GM19395 (cell line): ENCODE measurements around the gene JUP.

Experiments used
- ATAC-seq: cut with Tn5 transposase; IDR thresholded peaks from one replicate; pipeline ENCODE4 v1.9.1; 2021; ENCODE audit warnings: mild to moderate bottlenecking, moderate library complexity; ENCODE audit not compliant: unreplicated experiment

JUP gene

DNA sequence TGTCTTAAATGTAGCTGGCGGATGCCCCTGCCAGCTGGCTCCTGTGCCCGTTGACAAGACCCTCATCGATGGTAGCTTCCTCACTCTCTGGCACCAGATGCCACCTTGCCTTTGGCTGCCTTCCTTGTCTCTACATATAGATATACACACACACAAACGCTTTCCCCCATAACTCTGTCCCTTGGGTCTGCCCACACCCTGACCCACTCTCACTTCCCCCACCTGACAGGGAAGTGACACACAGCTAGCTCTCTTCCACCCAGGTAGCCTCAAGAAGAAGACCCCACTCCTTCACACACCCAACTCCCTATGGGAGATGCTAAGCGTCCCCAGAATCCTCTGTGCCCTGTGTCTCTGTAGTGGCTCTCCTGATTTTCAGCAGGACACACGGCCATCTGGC lies 25.6 kb downstream of the JUP start:
- no peak for ATAC-seq

DNA sequence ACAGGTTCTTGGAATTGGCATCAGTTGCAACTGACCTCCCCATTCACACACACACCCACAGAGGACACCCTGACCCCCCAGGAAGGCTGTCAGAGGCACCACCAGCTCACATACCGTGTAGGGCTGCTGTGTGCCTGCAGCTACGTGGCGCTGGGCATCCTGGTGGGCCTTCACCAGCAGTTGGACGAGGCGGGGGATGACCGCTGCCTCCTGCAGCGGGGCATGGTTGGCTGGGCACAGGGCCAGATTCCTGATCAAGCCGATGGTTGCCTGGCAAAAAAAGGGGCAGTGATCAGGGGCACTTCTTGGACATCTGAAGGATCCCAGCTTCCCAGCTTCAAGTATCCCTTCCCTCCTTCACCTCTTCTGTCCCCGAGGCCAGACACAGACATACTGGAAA lies 27.9 kb downstream of the JUP start:
- no peak for ATAC-seq

DNA sequence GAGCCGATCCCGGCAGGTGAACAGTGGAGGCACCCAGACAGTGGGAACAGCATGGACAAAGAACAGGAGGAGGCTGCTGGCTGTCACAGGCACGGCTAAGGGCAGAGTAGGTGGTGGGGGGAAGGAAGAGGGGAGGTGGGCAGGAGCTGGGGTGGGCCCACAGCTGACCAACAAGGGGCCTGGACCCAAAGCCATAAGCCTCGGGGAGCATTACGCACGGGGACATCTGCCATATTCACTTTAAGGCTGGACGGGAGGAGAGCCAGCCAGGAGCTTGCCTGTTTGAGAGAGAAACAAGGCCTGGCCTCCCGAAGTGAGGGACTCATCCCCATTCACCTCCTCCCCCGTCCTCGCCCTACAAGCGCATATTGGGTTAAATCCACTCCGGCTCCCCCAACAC lies 32.4 kb downstream of the JUP start:
- no peak for ATAC-seq

DNA sequence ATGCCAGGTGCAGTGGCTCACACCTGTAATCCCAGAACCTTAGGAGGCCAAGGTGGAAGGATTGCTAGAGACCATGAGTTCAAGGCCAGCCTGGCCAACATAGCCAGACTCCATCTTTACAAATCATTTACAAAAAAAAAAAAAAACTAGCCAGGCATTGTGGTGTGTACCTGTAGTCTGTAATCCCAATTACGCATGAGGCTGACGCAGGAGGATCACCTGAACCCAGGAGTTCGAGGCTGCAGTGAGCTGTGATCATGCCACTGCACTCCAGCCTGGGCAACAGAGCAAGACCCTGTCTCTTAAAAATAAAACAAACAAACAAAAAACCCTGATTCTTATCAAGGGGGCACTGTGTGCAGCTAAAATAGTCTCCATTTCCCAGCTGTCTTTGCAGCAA lies 35.2 kb downstream of the JUP start:
- no peak for ATAC-seq

DNA sequence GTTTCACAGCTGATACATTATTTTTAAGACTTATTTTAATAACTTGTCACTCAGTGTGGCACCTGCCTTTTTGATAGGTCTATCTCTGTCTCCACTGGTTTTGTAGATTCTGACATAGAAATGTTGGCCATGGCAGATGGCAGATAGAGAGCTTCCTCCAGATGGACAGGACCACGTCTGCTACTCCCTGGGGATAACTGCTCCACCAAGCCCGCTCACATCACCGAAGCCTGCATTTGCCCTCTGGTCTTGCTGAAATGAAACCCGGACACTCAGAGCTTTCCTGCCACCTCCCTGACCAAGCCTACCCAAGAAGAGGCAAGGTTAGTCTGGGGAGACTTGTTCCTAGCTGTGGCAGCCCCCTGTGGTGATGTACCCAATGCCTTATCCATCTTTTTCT lies 35.6 kb downstream of the JUP start:
- no peak for ATAC-seq

DNA sequence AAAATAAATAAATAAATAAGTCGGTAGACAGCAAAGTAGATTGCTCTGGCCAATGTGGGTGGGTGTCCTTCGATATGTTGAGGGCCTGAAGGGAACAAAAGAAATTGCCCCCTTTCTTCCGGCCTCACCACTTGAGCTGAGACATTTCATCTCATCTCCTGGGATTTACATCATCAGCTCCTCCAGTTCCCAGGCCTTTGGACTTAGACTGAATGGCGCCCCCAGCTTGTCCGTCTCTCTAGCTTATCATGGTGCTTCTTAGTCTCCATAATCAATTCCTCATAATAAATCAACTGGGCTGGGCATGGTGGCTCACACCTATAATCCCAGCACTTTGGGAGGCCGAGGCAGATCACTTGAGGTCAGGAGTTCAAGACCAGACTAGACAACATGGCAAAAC lies 38.2 kb downstream of the JUP start:
- ATAC-seq = no peak

DNA sequence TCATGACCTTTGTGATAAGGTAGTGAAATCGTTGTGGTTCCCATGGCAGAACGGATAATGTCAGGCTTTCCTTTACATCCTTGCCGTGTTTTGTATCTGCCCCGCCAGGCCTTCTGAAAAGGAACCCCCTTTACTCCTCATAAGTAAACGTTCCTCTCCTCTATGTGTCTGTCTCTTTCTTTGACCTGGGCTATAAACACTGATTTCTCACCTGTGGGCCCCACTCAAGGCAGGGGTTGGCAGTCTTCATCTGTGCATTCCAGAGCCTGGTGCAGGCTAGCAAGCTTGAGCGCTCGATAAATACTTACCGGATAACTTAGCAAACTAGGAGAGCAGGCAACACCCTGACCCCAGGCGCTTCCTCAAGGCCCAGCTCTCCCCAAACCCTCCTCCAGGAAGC lies 44.8 kb downstream of the JUP start:
- no peak for ATAC-seq

DNA sequence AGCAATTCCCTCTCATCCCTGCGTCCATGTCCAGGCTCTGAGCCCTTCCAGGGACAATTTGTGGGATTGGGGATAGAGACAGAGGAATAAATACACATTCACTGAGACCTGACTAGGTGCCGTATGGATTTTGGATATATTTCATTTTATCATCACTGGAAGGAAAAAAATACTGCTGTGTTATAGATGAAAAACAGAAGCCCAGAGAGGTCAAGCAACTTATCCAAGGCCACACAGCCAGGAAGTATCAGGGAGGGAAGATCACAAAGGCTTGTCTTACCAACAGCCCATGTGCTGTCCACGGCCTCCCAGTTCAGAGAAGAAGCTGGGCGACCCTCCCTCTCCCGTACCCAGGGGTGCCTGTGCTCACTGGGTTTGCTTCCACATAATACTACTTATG lies 46.0 kb downstream of the JUP start:
- ATAC-seq = no peak

DNA sequence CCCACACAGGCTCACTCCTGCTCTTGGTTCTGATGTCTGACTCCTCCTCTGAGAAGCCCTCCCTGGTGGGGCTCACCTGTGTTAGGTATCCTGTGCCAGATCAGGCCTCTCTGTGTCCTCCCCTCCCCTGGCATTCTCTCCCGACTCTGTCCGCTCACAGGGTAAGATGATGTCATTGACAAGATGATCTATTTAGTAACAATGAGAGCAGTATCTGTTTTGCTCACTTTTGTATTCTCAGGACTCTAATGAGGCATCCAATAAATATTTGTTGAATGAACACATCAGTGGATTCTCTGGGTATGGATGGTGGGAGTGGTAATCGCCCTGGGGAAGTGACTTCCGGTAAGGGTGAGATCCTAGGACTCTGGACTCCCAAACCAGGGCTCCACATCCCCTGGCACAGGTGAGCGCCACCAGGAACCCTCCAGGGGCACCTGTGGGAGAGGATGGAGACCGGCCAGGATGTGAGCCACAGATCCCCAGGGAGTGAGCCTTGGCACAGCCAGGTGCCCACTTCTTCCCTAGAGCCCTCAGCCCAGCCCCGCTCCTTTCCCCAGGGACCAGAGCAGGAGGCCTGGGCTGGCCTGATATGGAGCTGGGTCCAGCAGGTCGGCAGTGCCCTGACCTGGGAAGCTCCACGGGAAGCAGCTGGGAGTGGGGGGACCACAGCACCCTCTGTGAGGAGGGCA lies 46.7 kb downstream of the JUP start:
- ATAC-seq = no peak

DNA sequence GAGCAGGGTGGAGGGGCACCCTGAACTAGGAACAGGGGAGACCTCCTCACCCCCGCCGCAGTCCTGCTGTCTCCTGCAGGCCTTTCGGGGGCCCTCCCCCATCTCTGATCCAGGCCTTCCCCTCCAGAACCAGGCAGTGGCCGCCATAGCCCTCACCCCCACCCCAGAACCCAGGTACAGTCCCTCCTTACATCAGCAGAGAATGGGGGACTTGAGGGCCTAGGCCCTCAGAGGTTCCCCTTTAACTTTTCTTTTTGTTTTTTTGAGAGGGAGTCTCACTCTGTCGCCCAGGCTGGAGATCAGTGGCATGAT lies 47.8 kb downstream of the JUP start:
- no peak for ATAC-seq

DNA sequence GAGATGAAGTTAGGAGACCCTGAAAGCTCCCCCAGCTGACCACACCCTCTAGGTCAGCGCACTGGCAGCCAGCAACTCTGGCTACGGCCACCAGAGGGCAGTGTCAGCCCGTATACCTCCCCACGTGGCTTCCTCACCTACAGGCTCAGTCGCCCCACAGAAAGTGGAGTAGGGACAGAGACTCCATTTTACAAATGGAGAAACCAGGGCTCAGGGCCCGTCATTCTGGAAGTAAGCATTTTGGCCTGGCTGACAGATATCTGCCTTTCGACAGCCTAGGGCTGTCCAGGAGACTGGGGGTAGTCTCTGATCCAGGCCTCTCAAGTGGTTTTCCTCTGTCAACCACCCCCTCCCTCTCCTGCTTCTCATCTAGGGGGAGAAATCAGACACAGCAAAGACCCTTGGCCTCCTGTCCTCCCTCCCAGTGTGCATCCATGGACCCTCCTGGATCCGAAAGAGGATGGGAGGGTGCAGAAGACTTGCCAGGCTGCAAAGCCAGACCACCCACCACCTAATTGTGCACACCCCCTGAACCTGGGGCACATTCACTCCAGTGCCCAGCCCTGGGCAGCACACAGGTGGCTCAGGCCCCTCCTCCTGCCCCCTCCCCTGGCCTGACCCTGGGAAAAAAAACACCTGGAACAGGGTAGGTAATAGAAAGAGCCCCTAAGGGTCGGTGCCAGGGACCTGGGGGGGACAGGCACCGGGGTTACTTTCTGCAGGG lies 48.3 kb downstream of the JUP start:
- ATAC-seq = no peak

DNA sequence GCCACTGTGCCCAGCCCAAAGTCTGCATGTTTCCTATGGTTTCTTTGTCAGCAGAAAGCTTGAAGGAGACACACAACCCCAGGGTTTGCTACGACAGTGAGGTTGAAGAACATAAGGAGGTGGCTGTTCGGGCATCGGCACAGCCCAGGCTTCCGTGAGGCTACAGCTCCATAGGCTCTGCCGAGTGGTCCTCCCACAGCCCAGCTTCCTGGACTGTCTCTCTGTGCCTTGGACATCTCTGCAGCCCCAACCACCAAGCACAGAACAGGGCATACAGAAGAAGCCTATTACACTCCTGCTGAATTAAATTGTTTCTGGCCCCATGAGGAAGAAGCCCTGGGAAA lies 48.9 kb downstream of the JUP start:
- no peak for ATAC-seq

DNA sequence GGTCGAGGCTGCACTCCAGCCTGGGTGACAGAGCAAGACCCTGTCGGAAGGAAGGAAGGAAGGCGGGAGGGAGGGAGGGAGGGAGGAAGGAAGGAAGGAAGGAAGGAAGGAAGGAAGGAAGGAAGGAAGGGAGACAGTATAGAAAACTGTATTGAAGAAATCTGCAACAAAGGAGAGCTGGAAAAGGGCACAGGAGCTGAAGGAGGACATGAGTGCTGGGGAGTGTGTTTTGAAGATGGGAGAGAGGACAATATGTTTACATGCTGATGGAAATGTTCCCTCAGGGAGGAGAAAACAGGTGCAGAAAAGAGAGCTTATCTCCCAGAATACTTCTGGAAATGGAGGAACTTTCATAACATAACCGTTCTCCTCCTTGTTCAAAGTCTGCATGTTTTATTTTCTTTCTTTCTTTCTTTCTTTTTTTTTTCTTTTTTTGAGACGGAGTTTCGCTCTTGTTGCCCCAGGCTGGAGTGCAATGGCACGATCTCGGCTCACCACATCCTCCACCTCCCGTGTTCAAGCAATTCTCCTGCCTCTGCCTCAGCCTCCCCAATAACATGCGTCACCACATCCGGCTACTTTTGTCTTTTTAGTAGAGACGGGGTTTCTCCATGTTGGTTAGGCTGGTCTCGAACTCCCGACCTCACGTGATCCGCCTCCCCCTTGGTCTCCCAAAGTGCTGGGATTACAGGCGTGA lies 49.4 kb downstream of the JUP start:
- no peak for ATAC-seq

DNA sequence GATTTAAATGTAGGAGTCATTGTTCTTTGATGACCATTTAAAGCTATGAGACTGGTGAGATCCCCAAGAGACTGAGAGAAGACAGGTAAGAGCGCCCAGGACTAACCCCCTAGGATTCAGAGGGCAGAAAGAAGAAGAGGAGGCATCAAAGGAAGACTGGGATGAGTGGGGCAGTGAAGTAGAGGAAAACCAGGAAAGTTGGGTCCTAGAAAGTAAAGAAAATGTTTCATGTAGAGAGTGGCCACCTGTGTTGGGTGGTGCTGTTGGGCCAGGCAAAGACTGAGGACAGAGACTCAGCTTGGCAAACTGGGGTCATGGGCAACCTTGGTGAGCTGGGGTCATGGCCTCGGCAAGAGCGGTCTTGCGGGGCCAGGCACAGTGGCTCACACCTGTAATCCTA lies 50.8 kb downstream of the JUP start:
- no peak for ATAC-seq

DNA sequence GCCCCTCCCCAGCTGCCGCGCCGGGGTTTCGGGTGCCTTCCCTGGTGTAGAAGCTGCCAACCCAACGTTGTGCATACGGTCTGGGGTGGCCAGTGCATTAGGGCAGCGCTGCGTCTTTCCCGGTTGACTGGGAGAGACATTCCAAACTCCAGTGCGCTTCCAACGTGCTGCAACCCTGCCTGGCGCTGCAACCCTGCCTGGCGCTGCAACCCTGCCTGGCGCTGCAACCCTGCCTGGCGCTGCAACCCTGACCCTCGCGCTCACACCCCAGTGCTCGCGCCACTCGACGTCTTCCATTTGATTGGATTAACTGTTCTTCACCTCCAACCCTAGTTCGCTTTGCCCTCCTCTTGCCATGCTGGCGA lies 51.6 kb downstream of the JUP start:
- no peak for ATAC-seq

DNA sequence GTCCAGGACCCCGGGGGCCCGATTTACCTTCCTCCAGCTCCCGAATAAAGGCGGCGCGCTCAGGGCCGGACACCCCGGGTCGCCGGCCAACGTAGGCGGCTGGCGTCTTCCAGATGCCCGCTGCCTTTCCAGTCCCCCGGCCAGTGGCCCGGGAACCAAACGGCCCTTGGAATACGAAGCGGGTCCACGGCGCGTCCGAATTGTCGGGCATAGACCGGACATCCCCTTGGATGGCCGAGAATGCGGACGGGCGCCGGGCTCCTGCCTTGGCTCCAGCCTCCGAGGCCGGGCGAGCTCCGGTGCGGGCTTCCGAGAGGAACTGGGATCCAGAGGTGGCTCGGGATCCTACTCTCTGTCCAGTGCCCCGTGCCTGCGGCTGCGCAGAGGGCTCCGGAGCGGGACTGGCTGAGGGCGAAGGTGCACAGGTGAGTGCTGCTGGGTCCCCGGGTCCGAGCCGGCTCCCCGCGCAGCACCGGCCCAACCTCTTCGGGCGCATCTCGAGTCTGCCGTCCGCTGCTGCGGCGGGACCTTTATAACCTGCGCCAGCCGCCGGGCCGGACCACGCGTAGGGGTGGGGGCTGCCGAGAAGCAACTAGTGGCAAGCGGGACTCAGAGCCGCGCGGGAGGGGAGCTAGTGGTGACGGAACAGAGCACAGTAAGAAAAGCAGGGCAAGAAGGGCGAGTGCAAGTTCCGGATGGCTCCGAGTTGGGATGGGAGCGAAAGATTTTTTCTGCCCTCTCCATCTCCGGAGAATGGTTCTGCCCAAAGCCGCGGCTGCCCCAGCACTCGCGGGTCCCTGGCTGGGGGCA lies 52.2 kb downstream of the JUP start, which contains the start of gene HAP1:
HAP1 (minus strand) TSS at position 505 of the 810 bp plus-strand sequence; CDS start at position 496, 9 bp downstream.
- ATAC-seq = no peak

DNA sequence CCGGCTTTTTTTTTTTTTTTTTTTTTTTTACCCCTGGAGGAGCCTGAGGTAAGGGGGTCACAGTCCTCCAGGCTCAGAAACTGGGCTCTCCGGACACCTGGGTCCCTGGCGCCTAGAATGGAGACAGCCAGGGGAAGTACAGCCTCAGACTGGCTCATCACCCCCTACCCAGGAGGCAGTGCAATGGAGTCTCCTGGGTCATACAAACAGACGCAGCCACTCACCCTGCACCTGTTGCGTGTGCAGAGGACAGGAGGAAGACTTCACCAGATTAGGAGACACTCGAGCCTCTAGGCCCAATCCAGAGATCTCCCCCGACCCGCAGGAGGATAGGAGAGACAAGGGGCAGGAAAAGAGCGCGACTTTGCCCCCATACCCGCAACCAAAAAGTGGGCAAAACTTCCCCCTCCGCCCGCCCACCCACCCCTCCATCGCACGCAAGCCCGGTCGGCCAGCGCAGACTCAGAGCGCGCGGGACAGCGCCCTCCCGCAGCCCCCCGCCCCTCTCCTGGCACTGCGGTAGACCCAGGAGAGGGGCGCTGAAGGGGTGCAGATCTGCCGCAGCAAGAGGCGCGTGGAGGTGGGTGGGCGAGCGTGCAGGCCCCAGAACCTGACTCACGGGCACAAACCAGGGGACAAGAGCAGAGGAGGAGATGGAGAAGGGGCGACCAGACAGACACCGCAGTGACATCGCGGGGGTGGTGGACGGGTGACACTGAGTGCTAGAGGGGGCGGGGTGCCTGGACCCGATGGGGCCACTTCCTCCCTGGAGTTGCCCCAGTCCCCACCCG lies 53.0 kb downstream of the JUP start:
- ATAC-seq = no peak

DNA sequence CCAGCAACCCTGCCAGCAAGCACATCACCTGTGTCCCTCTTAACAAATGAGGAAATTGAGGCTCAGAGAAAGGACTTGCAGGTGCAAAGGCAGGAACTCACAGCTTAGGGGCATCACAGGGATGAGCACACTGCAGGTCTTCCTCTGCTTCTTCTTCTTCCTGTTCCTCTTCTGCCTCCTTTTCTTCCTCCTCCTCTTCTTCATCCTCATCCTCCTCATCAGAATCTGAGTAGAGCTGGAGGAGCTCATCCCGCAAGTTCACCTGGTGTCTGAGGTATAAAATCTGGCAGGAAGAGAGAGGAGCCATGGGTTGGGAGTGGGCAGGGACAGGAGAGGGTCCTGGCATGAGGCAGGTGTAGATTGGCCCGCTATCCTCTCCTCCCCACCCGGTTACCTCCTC lies 54.7 kb downstream of the JUP start:
- no peak for ATAC-seq

DNA sequence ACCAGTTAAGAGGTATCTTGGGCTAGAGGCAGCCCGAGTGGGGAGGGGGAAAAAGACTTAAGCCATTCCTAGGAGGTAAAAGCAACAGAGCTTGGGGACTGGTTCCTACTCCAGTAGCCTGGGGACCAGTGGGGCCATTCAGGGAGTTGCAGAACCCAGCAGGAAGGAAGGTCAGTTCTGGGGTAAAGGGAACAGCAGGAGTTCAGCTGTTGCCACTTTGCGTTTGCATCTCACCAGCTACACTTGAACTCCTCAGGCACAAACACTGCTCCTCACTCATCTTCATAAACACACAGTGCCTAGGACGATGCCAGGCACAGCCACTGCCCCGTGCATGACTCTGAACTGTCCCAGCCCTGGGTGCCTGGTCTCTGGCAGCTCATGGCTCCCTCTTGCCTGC lies 56.0 kb downstream of the JUP start:
- no peak for ATAC-seq

DNA sequence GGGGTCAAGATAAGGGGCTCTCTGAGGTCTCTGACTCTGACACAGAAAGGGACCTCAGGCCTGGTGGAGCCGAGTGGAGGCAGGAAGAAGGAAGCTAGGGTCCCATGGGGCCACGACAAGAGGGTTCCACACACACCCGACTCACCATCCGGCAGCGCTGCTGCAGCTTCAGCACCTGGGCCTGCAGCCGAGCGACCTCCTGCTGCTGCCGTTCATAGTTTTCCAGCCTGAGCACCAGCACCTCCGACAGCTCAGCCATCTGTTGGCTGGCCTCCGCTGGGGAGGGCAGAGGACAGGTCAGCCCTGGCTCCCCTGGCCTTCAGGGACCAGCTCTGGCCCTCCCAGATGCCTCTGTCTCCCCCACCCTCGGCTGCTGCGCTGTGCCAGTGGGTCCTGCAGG lies 58.5 kb downstream of the JUP start:
- ATAC-seq = no peak

DNA sequence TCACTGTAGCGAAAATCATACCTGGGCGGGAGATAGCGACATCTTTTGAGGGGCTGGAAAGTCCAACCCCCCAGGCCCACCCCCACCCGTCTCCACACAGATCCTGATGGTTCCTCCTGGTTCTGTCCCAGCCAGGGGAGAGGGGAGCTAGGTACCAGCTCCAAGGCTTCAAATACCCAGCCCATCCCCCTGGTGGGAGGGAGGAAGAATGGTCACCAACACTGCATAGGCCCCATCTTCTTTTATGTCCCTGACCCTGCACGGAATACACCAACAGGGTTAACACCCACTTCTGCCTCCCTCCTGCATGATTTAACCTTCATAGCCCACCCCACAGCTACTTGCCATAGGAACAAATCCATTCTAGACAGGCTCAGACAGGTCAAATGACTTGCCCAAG lies 61.4 kb downstream of the JUP start:
- no peak for ATAC-seq
